AG20443 (cell line): ENCODE data around the gene ALKBH7.
A peak's percentile ranks its signal among the peaks of the same experiment; 100 is the strongest.

Source experiments
- DNase-seq: peaks from one replicate; pipeline ENCODE4 v3.0.0; 2012; ENCODE audit warnings: low spot score, mixed read lengths

ALKBH7 gene

DNA sequence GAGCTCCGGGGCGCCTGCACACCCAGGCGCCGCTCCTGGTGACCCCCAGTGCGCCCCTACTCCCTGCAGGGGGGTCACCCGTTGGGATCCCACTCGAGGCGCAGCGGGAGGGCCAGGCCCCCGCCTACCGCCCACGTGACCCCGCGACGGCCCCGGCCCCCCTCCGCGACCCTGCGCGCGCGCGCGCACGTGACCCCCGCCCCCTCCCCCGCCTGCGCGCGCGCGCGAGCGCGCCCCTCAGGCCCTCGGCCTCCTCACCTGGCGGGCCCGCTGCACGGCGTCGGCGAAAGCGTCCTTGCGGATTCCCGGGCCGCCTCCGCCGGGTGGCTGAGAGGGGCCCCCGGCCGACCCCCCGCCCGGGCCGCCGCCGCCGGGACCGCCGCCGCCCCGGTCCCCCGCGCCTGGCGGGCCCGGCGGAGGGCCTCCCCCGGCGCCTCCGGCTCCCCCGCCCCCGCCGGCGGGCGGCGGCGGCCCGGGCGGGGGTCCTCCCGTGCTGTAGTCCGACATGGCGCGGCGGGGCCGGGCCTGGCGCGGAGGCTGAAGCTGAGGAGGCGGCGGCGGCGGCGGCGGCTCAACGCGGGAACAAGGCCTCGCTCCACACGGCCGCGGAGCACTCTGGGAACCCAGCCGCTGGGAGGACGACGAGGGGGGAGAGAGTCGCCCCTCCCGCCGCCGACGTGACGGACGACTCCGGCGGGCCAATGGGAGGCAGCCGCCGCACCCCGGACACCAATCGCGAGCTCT is 51.8 kb downstream of the ALKBH7 start, which contains the start of gene KHSRP:
TSS of gene KHSRP (minus strand) at position 617 of the 744 bp plus-strand sequence. CDS start at position 507, 110 bp downstream.
- peak; percentile 51 for DNase-seq
